Gastroesophageal sphincter (tissue), 2 donors: ENCODE measurements around the gene PCGF5.
A peak's percentile ranks its signal among the peaks of the same experiment; 100 is the strongest.

Experiments used
- EP300 ChIP-seq: sonication (generic); formaldehyde crosslinking; IDR thresholded peaks from one replicate; pipeline ENCODE4 v1.6.1; 2017; ENCODE audit warnings: antibody characterized with exemption, mild to moderate bottlenecking
- POLR2A ChIP-seq, 2 donors: fragments of 450-650 bp; IDR thresholded peaks; one replicate each; pipeline ENCODE4 v1.6.1; 2017; ENCODE audit warnings: antibody characterized with exemption in 2 of 2, mild to moderate bottlenecking in 2 of 2, moderate library complexity in 1 of 2
- POLR2AphosphoS5 ChIP-seq: sonication (generic); formaldehyde crosslinking; IDR thresholded peaks from one replicate; pipeline ENCODE4 v1.6.1; 2017; ENCODE audit warnings: antibody characterized with exemption

- TF ChIP-seq POLR2A (IDR thresholded peaks at IDR 0.05) = no peak
- no peak for TF ChIP-seq EP300
- TF ChIP-seq POLR2AphosphoS5 = peak; percentile 19
These were observed 30.0 kb upstream of the PCGF5 start for GRCh38 chr10:91190388-91190870.
